GM21717 (cell line): ENCODE measurements around the gene SIAH2.
"Not testable (repeated sequence)": the region's sequence is repeated elsewhere in the genome, so short reads cannot be mapped to it uniquely, and the experiment has no call there.

ENCODE experiments used
- ATAC-seq: cut with Tn5 transposase; IDR thresholded peaks from one replicate; pipeline ENCODE4 v1.9.1; 2021; ENCODE audit warnings: mild to moderate bottlenecking, moderate library complexity; ENCODE audit not compliant: unreplicated experiment

Gene SIAH2, protein sequence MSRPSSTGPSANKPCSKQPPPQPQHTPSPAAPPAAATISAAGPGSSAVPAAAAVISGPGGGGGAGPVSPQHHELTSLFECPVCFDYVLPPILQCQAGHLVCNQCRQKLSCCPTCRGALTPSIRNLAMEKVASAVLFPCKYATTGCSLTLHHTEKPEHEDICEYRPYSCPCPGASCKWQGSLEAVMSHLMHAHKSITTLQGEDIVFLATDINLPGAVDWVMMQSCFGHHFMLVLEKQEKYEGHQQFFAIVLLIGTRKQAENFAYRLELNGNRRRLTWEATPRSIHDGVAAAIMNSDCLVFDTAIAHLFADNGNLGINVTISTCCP

DNA sequence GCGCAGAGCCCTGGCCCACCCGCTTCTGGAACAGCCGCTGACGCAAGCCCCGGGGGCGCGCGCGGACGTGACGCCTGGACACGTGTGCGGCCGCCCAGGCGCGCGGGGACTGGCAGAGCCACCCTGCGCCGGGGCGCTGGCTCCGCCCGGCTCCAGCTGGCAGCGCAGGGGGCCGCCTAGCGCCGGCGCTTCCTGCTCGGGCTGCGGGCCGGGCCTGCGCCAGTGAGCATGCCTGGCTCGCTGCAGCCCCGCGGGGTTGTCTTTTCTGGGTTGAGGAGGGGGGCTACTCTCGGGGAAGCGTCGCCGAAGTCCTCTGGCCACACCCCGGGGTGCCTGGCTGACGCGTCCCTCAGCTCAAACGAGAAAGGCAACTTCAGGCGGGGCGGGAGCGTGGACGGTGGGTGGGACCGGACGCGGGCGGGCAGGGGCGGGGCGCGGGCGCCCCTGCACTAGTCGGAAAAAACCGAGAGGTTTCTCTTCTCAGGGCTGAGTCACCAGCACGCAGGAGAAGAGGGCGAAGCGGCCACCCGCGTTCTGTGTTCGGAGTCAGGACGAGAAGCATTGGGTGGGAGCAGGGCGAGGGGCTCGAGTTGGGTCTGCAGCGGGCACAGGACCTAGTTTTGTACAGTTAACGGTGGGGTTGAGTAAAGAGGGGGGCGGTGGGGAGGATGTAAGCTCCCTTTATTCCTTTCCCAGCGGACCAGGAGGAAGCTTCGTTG, at the start of gene SIAH2:
SIAH2 (minus strand) TSS at position 48 of the 719 bp plus-strand sequence. CDS start 320 bp downstream, outside the sequence.
- peak; percentile 59 for ATAC-seq

GRCh38 chr3:150811984-150812383, 49.0 kb upstream of the SIAH2 start:
- ATAC-seq = no peak

- no peak for ATAC-seq
These were observed 47.7 kb upstream of the SIAH2 start for GRCh38 chr3:150810641-150811040.

- no peak for ATAC-seq
These were observed 43.3 kb upstream of the SIAH2 start for GRCh38 chr3:150806185-150806835.

GRCh38 chr3:150805354-150805753, 42.4 kb upstream of the SIAH2 start:
- ATAC-seq = no peak

DNA sequence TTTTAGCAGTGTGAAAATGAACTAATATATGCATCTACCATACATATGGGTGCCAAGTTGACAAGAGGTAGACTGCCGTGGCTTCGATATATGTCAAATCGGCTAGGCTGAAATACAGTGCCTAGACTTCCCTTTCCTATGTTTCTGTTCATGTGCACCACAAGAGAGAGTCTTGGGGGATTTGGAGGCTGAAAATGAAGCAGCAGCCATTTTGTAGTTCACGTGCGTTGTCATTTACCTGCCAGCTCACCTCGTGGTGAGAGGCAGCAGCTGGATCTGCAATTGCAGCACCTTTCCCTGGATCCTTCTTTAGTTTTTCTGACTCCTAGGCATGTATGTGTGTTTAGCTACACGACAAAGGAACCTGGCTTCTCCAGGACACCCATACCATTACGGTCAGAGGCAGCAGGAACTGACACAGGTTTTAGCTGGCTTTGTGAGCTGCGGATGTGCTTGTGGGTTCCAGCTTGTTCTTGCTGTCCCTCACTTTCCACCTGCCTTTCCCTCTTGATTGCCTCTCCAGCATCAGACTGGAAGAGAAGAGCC, 40.5 kb upstream of the SIAH2 start:
- ATAC-seq = no peak

DNA sequence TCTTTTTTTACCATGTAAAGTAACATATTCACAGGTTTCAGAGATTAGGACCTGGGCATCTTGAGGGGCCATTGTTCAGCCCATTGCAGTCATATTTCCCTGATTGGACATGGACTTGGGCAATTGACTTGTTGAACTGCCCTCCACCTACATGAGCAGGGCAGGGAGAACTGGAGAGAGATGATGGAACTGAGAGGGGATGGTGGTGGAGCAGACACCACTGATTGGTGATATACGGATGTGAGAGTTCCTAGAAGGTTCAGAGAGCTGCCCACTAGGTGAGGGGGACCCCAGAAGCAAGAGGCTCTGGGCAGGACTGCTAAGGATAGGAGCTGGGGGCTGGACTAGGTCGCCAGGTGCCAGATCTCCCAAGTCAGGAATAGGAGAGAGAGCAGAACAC, 37.8 kb upstream of the SIAH2 start:
- ATAC-seq = no peak

GRCh38 chr3:150798122-150798618, 35.2 kb upstream of the SIAH2 start:
- ATAC-seq = no peak

DNA sequence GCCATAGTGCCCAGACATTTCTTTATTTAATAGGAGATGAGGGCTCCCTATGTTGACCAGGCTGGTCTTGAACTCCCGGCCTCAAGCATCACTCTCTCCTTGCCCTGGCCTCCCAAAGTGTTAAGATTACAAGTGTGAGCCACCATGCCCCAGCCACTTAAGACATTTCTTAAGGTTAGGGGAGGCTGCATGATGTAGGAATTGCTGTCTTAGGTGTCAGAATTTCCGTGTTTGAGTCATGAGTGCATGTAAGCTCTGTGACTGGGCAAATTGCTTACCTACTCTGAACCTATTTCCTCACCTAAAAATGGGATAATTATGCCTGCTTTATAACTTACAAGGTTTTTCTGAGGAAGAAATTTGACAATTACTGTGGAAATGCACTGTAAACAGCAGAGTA, 34.2 kb upstream of the SIAH2 start:
- no peak for ATAC-seq

- not testable (repeated sequence) for ATAC-seq
These were observed 33.6 kb upstream of the SIAH2 start for GRCh38 chr3:150796527-150796926.

GRCh38 chr3:150793641-150794040, 30.7 kb upstream of the SIAH2 start:
- ATAC-seq = no peak

GRCh38 chr3:150790629-150791028, 27.7 kb upstream of the SIAH2 start:
- no peak for ATAC-seq

- ATAC-seq = no peak
These were observed 26.5 kb upstream of the SIAH2 start for GRCh38 chr3:150789451-150789850.

DNA sequence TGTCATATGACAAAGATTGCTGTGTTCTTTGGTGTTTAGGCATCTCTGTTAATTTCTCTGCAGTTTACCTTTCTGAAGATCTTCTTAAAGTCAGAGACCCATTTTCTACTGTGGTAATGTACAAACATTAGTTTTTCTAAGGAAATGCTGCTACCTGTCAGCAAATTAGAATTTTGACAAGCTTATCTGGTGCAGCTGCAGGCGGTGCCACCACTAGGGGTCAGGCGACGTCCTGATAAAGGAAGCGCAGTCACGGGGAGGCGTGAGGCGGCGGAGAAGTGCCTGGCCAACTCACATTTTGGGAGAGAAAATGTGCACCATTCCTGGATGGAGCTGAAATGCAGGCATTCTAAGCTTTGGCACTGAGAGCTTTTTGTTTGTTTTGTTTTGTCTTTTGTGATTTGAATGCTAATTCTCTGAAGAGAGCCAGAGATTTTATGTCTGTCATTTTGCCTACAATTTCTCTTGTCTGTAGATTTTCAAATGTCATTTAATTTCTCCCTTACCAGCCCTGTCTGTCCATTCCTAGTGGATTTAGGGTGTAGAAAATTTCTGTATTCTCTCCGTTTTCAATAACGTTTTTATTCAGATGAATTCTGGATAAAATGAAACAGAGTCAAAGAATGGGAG, 24.9 kb upstream of the SIAH2 start:
- peak; percentile 74 for ATAC-seq

DNA sequence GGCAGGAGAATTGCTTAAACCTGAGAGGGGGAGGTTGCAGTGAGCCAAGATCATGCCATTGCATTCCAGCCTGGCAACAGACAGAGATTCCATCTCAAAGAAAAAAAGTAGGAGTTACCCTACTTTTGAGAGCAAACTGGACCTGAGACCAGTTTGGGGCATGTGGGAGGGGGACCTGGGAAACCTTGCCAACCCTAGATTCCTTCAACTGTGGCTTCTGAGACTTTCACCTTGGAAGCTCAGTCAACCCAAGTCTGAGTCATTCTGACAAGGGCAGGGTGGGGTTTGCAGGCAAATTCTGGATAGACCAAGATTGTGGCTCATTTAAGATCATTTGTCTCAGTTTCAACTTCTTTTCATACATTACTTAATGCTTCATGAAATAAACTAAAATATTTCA, 23.8 kb upstream of the SIAH2 start:
- no peak for ATAC-seq

GRCh38 chr3:150784747-150785125, 21.8 kb upstream of the SIAH2 start:
- ATAC-seq = no peak

- peak; percentile 58 for ATAC-seq
These were observed 21.2 kb upstream of the SIAH2 start for GRCh38 chr3:150783920-150784746.

GRCh38 chr3:150783316-150783715, 20.3 kb upstream of the SIAH2 start:
- ATAC-seq = no peak

DNA sequence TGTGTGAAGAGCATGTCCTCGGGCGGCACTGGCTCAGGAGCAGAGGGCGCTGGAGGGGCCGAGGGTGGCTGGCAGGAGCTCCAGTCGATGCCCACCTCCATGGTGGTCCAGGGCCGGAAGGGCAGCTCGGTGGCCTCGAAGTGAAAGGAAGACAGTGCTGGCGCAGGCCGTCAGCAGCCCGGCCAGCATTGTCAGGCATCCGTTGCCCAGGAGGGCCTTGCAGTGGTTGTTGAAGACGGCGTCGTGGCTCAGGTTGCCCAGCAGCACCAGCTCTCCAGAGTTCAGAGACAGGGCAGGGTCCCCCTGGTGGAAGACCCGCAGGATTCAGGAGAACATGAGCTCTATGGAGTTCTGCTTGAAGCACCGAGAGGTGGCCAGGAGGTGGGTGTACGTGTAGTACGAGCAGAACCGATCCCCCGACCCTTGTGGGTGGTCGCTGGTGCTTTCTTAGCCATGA, 16.5 kb upstream of the SIAH2 start:
- no peak for ATAC-seq

DNA sequence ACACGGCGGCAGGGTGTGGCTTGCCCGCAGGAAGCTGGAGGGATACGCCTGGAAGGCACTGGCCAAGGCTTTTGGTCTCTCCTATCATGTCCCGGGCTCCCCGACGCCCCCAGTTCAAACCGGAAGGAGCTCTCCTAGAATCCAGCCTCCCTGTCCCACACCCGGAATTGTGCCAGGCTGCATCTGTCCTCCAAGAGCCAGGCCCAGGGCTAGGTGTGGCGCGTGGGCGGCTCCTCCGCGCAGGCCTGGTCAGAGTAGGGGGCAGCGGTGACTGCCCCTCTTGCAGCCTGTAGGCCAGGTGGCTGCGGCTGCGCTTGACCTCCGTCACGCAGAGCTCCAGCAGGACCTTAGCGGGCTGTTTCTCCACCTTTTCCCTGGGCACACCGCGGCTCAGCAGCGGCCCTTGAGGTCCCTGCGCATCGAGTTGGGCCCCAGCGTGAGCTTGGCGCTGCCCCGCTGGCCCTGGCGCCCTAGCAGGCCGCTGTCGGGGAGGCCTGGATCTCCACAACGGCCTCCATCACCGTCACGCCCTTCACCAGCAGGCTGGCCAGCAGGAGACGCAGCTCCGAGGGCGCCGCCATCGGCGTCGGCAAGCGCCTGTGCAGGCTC, 15.9 kb upstream of the SIAH2 start:
- no peak for ATAC-seq
